ENCODE measurements around the gene IER2.

Gene IER2

GRCh38 chr19:13119627-13120026 lies 30.6 kb upstream of the IER2 start:
- DNase-seq, result no peak

GRCh38 chr19:13120031-13120430 lies 30.2 kb upstream of the IER2 start:
- no peak for DNase-seq

- DNase-seq, result no peak
Observed at GRCh38 chr19:13120817-13121216, 29.4 kb upstream of the IER2 start.

GRCh38 chr19:13121551-13122274 lies 28.5 kb upstream of the IER2 start:
- DNase-seq, result no peak

- no peak for DNase-seq
Observed at GRCh38 chr19:13122275-13122878, 27.8 kb upstream of the IER2 start.

- DNase-seq, result no peak
Observed at GRCh38 chr19:13122980-13123957, 26.9 kb upstream of the IER2 start.

- DNase-seq, result no peak
Observed at GRCh38 chr19:13127051-13127450, 23.2 kb upstream of the IER2 start.

- no peak for DNase-seq
Observed at GRCh38 chr19:13127811-13128575, 22.2 kb upstream of the IER2 start.

GRCh38 chr19:13128583-13128982 lies 21.6 kb upstream of the IER2 start:
- DNase-seq, result no peak

- DNase-seq, result no peak
Observed at GRCh38 chr19:13129384-13129783, 20.8 kb upstream of the IER2 start.

- no peak for DNase-seq
Observed at GRCh38 chr19:13130886-13131490, 19.2 kb upstream of the IER2 start.

GRCh38 chr19:13132471-13133180 lies 17.6 kb upstream of the IER2 start:
- DNase-seq, result no peak

- DNase-seq, result no peak
Observed at GRCh38 chr19:13133241-13133870, 16.9 kb upstream of the IER2 start.

GRCh38 chr19:13134626-13135025 lies 15.6 kb upstream of the IER2 start:
- no peak for DNase-seq

GRCh38 chr19:13135068-13136062 lies 14.8 kb upstream of the IER2 start:
- no peak for DNase-seq

- DNase-seq, result no peak
Observed at GRCh38 chr19:13137290-13137794, 12.9 kb upstream of the IER2 start.

- DNase-seq, result no peak
Observed at GRCh38 chr19:13138171-13138915, 11.9 kb upstream of the IER2 start.

GRCh38 chr19:13138916-13139198 lies 11.4 kb upstream of the IER2 start:
- no peak for DNase-seq

- no peak for DNase-seq
Observed at GRCh38 chr19:13139633-13140311, 10.4 kb upstream of the IER2 start.

Measured in NCI-H1105 treated with DMSO at 0.1 percent for 48 hours (cell line).